Ammon's horn (tissue), 1 donor: ENCODE data around the gene MMD.
"Not testable (repeated sequence)": the region's sequence is repeated elsewhere in the genome, so short reads cannot be mapped to it uniquely, and the experiment has no call there.

ENCODE experiments used
- DNase-seq: peaks from one replicate; pipeline ENCODE4 v3.0.0-alpha.2; 2016; ENCODE audit warnings: low spot score

Gene MMD

GRCh38 chr17:55443904-55444303 lies 22.3 kb upstream of the MMD start:
- no peak for DNase-seq

GRCh38 chr17:55442953-55443683 lies 21.5 kb upstream of the MMD start:
- no peak for DNase-seq

- no peak for DNase-seq
Measured at GRCh38 chr17:55442462-55442861, 20.8 kb upstream of the MMD start.

GRCh38 chr17:55441544-55441943 lies 19.9 kb upstream of the MMD start:
- DNase-seq = no peak

- peak; percentile 56 for DNase-seq
Measured at GRCh38 chr17:55440391-55440790, 18.8 kb upstream of the MMD start.

- peak; percentile 41 for DNase-seq
Measured at GRCh38 chr17:55437159-55437605, 15.5 kb upstream of the MMD start.

GRCh38 chr17:55436224-55437158 lies 14.9 kb upstream of the MMD start:
- DNase-seq = no peak

GRCh38 chr17:55435408-55435807 lies 13.8 kb upstream of the MMD start:
- no peak for DNase-seq

- no peak for DNase-seq
Measured at GRCh38 chr17:55434721-55435120, 13.1 kb upstream of the MMD start.

- DNase-seq = no peak
Measured at GRCh38 chr17:55433629-55434422, 12.2 kb upstream of the MMD start.

GRCh38 chr17:55433029-55433628 lies 11.5 kb upstream of the MMD start:
- DNase-seq = no peak

GRCh38 chr17:55432358-55433028 lies 10.9 kb upstream of the MMD start:
- DNase-seq = no peak

GRCh38 chr17:55431914-55432313 lies 10.3 kb upstream of the MMD start:
- DNase-seq = not testable (repeated sequence)

- no peak for DNase-seq
Measured at GRCh38 chr17:55430541-55431288, 9.1 kb upstream of the MMD start.

- DNase-seq = no peak
Measured at GRCh38 chr17:55427587-55427882, 5.9 kb upstream of the MMD start.

- peak; percentile 43 for DNase-seq
Measured at GRCh38 chr17:55426851-55427586, 5.4 kb upstream of the MMD start.

- no peak for DNase-seq
Measured at GRCh38 chr17:55424893-55425540, 3.4 kb upstream of the MMD start.

- DNase-seq = no peak
Measured at GRCh38 chr17:55423535-55423934, 1.9 kb upstream of the MMD start.

GRCh38 chr17:55422828-55423164 lies 1.2 kb upstream of the MMD start:
- not testable (repeated sequence) for DNase-seq

GRCh38 chr17:55420776-55421178 lies 858 bp downstream of the MMD start:
- DNase-seq = peak; percentile 40
